GM10266 (cell line): ENCODE results near the gene CLTB.

Experiments used
- DNase-seq: peaks from one replicate; pipeline ENCODE4 v3.0.0; 2012; ENCODE audit errors: extremely low spot score
- TF ChIP-seq, protein P1 (sequence below): IDR thresholded peaks from 2 replicates; pipeline ENCODE4 v1.5.1; 2012; ENCODE audit warnings: mild to moderate bottlenecking, low read depth; ENCODE audit not compliant: control insufficient read depth, insufficient read depth; ENCODE audit errors: missing control alignments

CLTB gene

DNA sequence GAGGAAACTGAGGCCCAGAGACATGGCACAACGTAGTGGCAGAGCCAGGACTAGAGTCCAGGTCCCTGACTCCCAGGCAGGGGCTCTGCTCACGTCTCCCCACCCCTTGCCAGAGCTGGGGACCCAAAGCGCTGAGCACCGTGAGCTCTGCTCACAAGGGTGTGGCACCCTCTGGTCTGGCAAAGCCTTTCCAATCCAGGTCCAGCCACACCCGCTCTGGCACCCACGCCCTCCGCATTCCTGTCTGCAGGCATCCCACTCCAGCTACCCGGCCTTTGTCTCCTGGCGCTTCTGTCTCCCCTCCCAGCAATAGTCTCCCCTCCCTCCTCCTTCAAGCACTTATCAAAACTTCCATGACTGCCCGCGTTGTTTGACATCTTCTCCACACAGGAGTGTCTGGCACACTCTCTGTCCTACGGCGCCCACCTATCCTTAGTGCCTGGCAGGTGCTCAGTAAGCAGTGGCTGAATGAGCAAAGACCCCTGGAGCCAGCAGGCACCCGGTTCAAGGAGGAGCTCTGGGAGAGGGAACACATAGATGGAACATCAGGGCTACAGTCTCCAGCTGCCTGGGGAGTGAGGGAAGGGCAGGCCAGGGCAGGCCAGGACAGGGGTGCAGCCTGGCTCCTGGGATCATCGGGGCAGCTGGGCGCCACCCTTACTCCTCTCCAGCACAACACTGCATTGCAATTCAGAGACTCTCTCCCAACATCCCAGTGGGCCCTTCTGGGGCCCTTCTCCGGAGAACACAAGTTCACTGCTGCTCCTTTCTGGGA lies 15.8 kb downstream of the CLTB start:
- no peak for DNase-seq
- TF ChIP-seq, protein P1, sequence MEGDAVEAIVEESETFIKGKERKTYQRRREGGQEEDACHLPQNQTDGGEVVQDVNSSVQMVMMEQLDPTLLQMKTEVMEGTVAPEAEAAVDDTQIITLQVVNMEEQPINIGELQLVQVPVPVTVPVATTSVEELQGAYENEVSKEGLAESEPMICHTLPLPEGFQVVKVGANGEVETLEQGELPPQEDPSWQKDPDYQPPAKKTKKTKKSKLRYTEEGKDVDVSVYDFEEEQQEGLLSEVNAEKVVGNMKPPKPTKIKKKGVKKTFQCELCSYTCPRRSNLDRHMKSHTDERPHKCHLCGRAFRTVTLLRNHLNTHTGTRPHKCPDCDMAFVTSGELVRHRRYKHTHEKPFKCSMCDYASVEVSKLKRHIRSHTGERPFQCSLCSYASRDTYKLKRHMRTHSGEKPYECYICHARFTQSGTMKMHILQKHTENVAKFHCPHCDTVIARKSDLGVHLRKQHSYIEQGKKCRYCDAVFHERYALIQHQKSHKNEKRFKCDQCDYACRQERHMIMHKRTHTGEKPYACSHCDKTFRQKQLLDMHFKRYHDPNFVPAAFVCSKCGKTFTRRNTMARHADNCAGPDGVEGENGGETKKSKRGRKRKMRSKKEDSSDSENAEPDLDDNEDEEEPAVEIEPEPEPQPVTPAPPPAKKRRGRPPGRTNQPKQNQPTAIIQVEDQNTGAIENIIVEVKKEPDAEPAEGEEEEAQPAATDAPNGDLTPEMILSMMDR = no peak

DNA sequence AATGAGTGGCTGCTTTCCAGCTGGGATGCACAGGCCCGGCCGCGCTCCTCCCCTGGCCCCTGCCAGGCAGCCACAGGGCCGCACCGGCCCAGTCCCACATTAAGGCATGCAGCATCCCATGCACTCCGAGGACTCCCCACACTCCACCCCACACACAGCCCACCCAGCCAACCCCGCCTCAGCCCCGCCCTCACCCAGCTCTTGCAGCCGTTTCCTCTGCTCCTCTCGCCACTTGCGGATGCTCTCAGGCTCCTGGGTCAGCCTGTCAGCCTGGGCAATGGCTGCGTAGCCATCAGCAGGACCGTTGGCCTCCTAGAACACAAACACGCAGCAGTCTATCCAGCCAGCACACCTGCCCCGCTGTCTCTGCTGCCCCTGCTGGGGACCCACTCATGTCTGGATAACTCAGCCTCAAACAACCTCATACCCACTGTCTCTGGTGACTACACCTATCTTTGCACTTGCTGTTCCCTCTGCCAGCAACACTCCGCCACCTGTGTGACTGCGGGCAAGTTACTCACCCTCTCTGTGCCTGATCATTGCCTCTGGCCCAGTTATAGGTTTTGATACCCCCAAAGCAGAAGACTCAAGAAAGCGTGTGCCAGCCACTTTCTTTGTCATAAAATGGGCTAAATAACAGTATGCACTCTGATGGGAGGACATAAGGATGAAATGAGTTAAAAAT lies 18.5 kb downstream of the CLTB start:
- no peak for DNase-seq
- TF ChIP-seq, protein P1 = no peak

DNA sequence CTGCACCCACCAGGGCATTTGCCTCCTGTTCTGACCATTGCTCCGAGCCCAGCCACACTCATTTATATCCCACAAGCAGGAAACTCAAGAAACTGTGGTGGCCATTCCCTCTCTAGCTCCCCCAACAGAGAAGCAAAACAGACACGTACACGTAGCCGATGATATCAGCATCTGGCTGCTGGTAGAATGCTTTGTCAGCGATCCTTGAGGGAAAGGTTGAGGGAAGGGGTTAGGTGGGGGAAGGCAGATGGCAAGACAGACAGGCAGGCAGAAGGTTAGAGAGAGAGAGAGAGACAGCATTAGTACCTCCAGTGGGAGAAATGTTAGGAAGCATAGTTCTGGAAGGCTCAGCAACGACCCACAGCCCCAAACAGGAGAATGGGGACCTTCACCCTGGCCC lies 20.0 kb downstream of the CLTB start:
- no peak for DNase-seq
- TF ChIP-seq, protein P1 = no peak

DNA sequence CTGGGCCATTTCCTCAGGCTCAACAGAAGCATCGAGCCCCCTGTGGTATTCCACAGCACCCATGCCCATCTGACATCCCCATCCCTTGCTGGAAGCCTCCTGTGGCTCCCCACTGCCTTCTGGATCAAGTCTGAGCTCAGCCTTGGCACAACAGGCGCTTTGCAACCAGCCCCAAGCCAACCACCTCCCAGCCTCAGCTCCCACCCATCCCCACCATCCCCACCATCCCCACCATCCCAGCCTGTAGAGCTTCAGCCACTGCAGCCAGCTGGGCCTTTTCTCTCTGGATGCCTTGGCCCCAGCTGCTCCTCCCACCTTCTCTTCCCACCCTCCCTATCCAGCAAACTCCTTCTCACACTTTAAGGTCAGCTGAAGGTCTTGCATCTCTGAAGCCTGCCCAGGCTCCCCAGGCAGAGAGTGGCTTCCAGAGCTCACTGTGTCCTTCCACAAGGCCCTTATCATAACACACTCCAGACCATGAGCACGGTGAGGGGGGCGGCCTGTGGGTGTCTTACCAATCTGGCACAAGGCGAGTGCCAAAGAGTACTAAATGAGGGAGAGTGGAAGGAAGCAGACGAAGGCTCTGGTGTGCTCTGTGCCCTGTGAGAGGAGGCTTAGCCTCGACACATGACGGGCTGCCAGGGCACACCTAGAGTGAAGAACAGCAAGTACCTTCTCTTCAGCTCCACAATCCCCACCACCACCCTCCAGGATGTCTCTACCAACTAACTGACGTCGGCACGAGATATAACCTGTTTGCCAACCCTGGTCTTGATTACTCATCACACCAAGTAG lies 21.3 kb downstream of the CLTB start:
- TF ChIP-seq, protein P1 = no peak
- no peak for DNase-seq

DNA sequence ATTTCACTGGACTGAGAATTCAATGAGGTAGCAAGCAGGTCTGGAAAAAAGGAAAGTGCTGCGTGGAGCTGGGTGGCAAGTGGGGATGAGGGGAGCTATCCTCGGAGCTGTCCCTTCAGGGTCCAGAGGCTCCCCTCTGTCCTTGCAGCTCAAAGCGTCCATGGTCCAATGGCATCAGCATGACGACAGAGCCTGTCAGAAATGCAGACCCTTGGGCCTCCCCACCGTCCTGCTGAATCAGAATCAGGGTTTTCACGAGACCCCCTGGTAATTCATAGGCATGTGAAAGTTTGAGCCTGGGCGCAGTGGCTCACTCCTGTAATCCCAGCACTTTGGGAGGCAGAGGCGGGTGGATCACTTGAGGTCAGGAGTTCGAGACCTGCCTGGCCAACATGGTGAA lies 22.2 kb downstream of the CLTB start:
- no peak for DNase-seq
- TF ChIP-seq, protein P1 = no peak

DNA sequence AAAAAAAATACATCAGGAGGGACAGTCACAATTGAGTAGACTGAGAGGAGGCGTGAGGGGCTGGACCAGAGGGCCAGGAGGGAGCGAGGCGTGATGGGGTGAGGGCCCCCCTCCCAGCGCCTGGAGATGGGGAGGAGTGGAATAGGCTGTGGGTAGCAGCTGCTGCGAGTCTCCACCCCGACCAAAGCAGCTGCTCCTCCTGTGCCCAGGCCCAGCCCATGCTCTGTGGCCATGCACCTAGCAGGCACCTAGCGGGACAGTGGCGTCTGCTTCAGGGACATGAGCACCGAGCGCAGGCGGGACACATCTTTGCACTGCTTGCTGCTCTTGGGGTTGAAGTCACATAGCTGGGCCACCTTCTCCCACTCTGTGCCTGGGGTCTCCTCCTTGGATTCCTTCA lies 23.8 kb downstream of the CLTB start:
- DNase-seq = no peak

More for the DNA sequence above, 23.8 kb downstream of the CLTB start:
- TF ChIP-seq, protein P1 = no peak
